ENCODE results near the gene SERPINE2.

GRCh38 chr2:223971731-223972130 lies 67.4 kb downstream of the SERPINE2 start:
- TF ChIP-seq POLR2AphosphoS5 (IDR thresholded peaks at IDR 0.05; ENCODE audit: insufficient read depth, low read depth, low read length) (no peak), CTCF (IDR thresholded peaks at IDR 0.05; ENCODE audit: extremely low read depth in 1 of 2, insufficient read depth in 1 of 2, low read depth in 1 of 2, low read length in 2 of 2) (no peak), MYC (IDR thresholded peaks at IDR 0.05; ENCODE audit: low read depth, low read length) (no peak), EZH2 (IDR thresholded peaks at IDR 0.05; ENCODE audit: borderline replicate concordance, low read depth, low read length, severe bottlenecking) (no peak), POLR2A (IDR thresholded peaks at IDR 0.05; ENCODE audit: low read depth, low read length) (no peak), FOS (IDR thresholded peaks at IDR 0.05; ENCODE audit: borderline replicate concordance, insufficient read depth, low read length) (no peak)
- TF ChIP-seq, protein P1, sequence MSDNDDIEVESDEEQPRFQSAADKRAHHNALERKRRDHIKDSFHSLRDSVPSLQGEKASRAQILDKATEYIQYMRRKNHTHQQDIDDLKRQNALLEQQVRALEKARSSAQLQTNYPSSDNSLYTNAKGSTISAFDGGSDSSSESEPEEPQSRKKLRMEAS (IDR thresholded peaks at IDR 0.05; ENCODE audit: insufficient read depth, insufficient read length) = no peak

Data from endothelial cell of umbilical vein (primary cell).